ENCODE results near the gene CXorf49B.
A peak's percentile ranks its signal among the peaks of the same experiment; 100 is the strongest.
"Not testable (repeated sequence)": the region's sequence is repeated elsewhere in the genome, so short reads cannot be mapped to it uniquely, and the experiment has no call there.

Gene CXorf49B

GRCh38 chrX:71763049-71763448, at the start of gene CXorf49B:
Gene CXorf49B (plus strand): TSS chrX:71763349. CDS start chrX:71763424, 75 bp downstream.
- DNase-seq, result not testable (repeated sequence)

DNA sequence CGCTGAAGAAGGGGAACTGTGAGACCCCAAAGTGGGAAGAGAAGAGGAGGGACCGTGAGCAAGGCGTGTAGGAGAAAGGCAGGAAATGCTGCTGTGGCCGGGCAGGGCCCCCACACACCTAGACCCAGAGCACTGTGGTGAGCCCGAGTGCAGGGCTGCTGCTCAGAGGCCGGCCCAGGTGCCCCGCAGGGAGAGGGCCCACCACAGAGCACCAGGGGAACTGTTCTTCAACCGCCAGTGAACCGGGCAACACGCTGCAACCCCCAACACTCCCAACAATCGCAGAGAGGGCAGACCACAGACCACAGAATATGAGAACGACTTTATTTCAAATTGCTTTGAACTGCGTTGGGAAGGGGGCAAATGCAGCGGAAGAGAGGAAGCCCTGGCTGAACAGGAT, 49.1 kb upstream of the CXorf49B start:
- not testable (repeated sequence) for DNase-seq

DNA sequence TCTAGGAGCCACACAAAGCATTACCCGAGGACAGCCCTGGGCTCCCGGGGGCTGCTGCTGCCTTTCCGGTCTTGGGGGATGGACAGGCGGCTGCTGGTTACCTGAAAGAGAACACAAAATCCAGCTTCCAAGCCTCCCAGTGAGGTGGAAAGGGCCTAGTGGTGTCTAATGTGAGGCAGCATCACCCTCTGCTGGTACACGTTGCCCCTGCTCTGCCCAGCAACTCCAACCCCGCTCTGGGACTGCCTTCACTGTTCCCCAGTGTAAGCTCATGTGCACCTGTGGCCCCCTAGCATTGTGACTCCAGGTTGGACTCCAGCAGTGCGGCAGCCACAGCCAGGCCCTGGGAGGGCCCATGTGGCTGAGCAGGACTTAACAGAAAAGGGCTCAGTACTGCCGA, 47.6 kb upstream of the CXorf49B start:
- DNase-seq, result not testable (repeated sequence)

DNA sequence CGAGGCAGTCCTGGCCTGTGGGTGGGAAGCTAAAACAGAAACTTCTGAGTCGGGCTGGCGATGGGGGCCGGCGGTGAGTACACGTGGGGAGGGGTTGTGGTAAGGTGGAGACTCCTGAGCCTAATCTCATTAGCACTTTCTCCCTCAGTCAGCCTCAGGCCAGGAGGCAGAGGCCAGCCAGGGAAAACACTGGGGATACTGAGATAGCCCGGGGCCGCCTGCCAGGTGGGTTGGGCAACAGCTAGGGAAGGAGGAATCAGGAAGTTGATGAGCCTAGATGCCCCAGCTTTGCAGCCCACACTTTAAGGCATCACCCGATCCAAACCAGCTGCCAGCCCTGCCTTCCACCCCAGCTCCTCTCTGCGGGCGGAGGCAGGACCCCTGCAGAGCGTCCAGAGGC, 46.8 kb upstream of the CXorf49B start:
- DNase-seq, result not testable (repeated sequence)

DNA sequence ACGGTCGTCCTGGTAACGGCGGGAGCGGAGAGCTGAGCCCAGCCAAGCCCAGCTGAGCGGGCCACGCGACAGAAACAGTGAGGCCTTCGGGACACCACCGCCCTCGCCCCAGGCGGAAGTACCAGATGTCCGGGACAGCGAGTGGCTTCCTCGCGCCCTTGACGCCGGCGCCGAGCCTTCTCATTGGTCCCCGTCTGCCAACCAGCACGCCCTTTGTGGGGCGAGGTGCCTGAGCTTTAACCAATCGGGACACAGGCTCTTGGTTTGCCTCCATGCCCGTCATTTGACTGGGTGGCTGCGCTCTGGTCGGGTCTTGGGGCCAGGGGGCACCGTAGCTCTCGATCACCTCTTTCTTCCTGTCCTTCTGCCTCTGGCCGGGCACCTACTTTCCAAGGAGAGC, 45.0 kb upstream of the CXorf49B start, which contains the start of gene CXorf49:
CXorf49 (minus strand) TSS at position 101 of the 400 bp plus-strand sequence. CDS start 134 bp downstream, outside the sequence.
- DNase-seq, result not testable (repeated sequence)

GRCh38 chrX:71719195-71719594, 44.0 kb upstream of the CXorf49B start:
- not testable (repeated sequence) for DNase-seq

DNA sequence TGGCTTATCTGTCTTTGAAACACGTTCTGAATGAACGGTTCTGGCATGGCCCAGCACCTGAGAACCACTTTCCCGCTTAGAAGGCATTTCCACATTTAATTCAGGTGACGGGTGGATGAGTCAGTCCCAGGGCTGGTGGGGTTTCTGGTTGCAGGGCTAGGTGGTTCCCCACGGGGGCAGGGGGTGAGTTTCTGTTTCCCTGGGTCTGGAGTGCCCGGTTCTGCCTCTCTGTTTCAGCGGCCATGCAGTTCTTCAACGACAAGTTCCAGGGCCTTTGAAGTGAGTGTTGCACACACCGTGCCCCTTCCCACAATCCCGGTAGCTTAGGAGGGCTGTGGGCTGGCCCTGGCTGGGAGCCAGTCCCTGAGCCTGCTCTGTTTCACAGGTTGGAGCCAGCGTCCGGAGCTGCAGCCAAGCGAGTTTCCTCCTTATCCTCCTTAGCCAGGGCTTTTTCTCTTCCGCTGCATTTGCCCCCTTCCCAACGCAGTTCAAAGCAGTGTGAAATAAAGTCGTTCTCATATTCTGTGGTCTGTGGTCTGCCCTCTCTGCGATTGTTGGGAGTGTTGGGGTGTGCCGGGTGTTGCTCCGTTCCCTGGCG, 42.8 kb upstream of the CXorf49B start:
- DNase-seq, result not testable (repeated sequence)

GRCh38 chrX:71760688-71761281, 2.4 kb upstream of the CXorf49B start:
- DNase-seq, result not testable (repeated sequence)

- DNase-seq, result not testable (repeated sequence)
These were observed 1.7 kb downstream of the CXorf49B start for GRCh38 chrX:71764832-71765231.

- DNase-seq, result not testable (repeated sequence)
These were observed 2.5 kb downstream of the CXorf49B start for GRCh38 chrX:71765613-71766012.

GRCh38 chrX:71767134-71767533, 4.0 kb downstream of the CXorf49B start:
- DNase-seq, result not testable (repeated sequence)

DNA sequence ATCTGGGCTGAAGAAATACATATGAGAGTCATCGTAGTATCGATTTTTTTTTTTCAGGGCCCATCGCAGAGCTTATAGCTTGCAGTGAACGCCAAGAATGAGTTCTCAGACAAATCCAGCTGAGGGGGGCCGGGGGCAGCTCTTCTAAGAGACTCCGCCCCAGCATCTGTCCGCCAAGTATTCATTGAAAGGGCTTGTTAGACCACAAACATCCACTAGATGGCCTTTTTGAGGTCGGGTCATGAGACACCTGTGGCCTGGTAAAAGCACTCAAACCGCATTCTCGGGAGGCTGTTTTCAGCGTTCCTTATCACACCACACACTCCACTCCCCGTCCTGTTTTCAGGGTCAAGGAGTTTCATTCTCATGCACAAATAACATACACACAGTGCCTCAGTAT, 15.2 kb downstream of the CXorf49B start:
- not testable (repeated sequence) for DNase-seq

DNA sequence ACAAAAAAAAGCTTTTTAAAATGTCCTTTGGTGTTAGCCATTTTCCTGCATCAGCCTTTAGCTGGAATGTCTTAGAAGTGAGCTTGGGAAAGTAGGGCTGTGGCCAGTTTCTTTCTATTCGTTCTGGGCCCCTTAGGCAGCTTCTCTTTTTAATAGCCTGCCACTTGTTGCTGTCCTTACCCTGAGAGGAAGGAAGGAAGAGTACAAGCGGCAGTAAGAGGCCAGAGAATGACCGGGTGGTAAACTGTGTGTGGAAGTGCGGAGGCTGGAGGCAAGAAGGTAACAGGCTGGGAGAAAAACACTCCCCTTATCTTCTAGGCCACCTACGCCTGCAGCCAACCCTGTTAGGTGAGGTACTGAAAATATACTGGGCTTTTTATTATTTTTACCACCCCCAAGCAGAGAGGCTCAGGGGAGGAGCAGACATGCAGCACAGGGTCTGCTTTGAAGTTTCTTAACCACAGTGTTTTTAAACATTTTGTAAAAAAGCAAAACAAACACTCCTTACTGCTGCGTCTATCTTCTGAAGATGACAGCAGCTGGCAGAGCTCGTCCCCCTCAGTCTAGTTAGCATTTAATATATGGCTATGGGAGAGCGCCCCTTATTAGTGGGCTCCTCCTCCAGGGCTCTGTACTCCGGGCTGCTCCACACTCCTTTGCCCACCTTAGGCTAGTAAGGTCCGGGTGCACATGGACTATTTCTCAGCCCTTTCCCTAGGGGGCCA, 19.2 kb downstream of the CXorf49B start:
- not testable (repeated sequence) for DNase-seq

DNA sequence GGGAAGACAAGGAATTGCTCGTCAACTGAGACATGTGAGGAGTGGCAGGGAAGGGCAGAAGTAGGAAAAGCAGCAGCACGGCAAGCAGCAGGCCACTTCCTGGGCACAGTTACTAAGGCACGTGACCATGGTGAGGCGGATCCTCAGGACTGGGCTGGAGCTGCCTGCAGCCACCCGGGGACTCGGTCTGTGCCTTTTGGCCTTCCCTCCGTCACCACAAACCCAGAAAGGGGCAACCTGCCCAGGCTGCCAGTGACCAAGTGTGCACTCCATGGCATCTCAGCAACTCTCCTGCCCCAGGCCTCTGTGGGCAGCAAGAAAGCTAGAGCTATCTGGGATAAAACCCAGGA, 19.8 kb downstream of the CXorf49B start:
- DNase-seq, result not testable (repeated sequence)

DNA sequence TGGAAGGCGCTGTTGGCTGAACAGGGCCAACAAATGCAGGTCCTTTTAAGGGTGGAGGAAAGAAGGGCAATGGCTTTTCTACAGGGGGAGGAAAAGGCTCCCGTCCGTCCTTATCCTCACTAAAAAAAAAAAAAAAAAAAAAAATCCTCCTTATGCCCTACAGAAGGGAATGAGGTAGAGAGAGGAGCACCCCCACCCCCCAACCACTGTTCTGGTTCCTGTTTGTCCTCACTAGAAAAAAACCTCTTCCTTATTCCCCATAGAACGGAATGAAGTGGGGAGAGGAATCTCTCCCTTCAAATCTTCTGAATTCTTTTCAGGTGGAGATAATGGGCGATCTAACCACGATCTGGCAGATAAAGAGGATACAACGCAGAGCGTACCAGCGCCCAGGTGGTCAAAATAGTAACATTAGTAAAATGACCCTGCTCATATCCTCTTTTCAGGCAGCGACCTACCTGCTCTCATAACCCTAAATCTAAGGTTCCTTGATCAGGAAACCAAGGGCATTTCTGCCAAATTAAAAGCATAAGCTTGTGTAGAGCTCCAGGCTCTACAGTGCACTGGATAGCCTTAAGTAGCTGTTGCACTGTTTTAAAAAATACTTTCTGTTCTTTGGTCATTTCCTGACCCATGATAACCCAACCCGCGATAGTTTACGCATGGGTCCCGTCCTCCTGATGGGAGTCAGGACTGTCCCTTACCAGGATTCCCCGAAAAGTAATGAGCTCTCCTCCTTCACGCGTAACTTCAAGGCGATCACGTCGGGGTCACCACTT, 20.6 kb downstream of the CXorf49B start:
- DNase-seq, result not testable (repeated sequence)

DNA sequence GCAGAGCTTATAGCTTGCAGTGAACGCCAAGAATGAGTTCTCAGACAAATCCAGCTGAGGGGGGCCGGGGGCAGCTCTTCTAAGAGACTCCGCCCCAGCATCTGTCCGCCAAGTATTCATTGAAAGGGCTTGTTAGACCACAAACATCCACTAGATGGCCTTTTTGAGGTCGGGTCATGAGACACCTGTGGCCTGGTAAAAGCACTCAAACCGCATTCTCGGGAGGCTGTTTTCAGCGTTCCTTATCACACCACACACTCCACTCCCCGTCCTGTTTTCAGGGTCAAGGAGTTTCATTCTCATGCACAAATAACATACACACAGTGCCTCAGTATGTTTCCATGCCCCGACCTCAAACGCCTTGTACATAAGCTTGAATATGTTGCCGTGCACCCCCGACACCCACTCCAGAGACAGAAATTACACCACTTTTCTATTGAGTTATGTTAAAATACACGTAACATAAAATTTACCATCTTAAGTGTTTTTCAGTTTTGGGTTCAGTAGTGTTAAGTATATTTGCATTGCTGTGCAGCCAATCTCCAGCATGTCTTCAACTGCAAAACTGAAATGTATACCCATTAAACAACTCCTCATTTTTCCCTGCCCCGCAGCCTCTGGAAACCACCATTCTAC, 21.3 kb downstream of the CXorf49B start:
- not testable (repeated sequence) for DNase-seq

GRCh38 chrX:71806450-71806849, 43.3 kb downstream of the CXorf49B start:
- DNase-seq, result not testable (repeated sequence)

DNA sequence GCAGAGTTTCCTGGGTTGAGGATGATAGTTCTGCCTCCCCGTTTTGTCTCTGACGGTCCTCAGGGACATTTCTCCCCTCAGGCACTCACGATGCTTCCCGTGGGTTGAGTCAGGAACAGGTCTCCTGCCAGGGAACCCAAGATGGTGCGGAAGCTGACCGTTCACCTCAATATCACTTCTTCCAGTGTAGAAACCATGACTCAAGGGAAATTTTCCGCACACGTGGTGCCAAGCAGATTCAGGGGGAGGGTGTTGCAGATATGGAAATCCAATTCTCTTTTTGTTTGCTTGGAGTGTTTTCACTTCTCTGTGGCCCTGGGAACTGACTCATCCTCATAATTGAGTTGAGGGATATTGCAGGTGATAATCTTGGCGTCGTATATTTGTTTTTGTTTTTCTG, 46.7 kb downstream of the CXorf49B start:
- peak; percentile 80 for DNase-seq

GRCh38 chrX:71814123-71814912, 51.2 kb downstream of the CXorf49B start:
- DNase-seq, result no peak

- DNase-seq, result no peak
These were observed 52.2 kb downstream of the CXorf49B start for GRCh38 chrX:71815121-71815905.

GRCh38 chrX:71815906-71816156, 52.7 kb downstream of the CXorf49B start:
- DNase-seq, result no peak
